A549 (cell line): ENCODE data around the gene TRIM47. TPM values are rescaled to one million over a fixed set of nuclear protein-coding genes. Genes with fewer than 3 reads are reported as not detected.

Source experiments
- ATAC-seq, 2 experiments: fragments of 200-7000 bp in 1 of 2; fragments of >200 bp in 1 of 2; cut with Nextera tagmentation in 1 of 2; cut with Tn5 transposase in 1 of 2; 3 replicates each; pipeline versions ENCODE4 v1.8.0 to v1.9.1; 2018 to 2020; ENCODE audit warnings: mild to moderate bottlenecking in 1 of 2, moderate library complexity in 1 of 2
- CTCF ChIA-PET: fragments of 300-600 bp; sonication (Branson Sonifier 250); formaldehyde crosslinking; extraction: SDS; loops from one replicate; lab custom pipeline; 2021; ENCODE audit warnings: antibody characterized with exemption, inconsistent platforms; lab: Yijun Ruan, JAX
- POLR2A ChIA-PET: fragments of 350-600 bp; formaldehyde crosslinking; extraction: SDS; loops from one replicate; lab custom pipeline; 2021; ENCODE audit warnings: antibody characterized with exemption, inconsistent platforms; lab: Yijun Ruan, JAX
- DNase-seq, 2 experiments: peaks; one replicate each; pipeline versions ENCODE4 v3.0.0 to v3.0.0-alpha.2; 2011 to 2016; ENCODE audit warnings: low read depth in 1 of 2, low spot score in 1 of 2
- FAIRE-seq: peaks from 2 replicates; lab custom pipeline; 2011; peaks lifted over from hg19 to GRCh38; lab: Jason Lieb, UNC
- H3K27ac ChIP-seq, 2 experiments: fragments of >200 bp; sonication (Bioruptor Twin); formaldehyde crosslinking; 3 replicates each; pipeline ENCODE4 v1.5.1; 2016 to 2017
- H3K4me1 ChIP-seq: fragments of >200 bp; sonication (Bioruptor Twin); formaldehyde crosslinking; 3 replicates; pipeline ENCODE4 v1.6.1; 2016
- H3K4me2 ChIP-seq: fragments of >200 bp; sonication (Bioruptor Twin); formaldehyde crosslinking; 3 replicates; pipeline ENCODE4 v1.6.1; 2016
- H3K4me3 ChIP-seq: fragments of >200 bp; sonication (Bioruptor Twin); formaldehyde crosslinking; 3 replicates; pipeline ENCODE4 v1.5.1; 2016
- H3K9me3 ChIP-seq: fragments of >200 bp; sonication (Bioruptor Twin); formaldehyde crosslinking; 3 replicates; pipeline ENCODE4 v1.6.1; 2016
- ATOH8 ChIP-seq: fragments of 250-450 bp; sonication (Bioruptor Pico); IDR thresholded peaks from 2 replicates; pipeline ENCODE4 v1.5.0; 2020; ENCODE audit warnings: low read depth, mild to moderate bottlenecking, moderate library complexity
- BCL3 ChIP-seq: fragments of >200 bp; sonication (Bioruptor Twin); formaldehyde crosslinking; IDR thresholded peaks from 3 replicates; pipeline ENCODE4 v1.6.1; 2016
- BHLHE40 ChIP-seq: IDR thresholded peaks from 2 replicates; pipeline ENCODE4 v1.6.1; 2012; ENCODE audit warnings: low read depth, low read length, inconsistent platforms
- CBX2 ChIP-seq: fragments of 200-600 bp; sonication (generic); IDR thresholded peaks from 2 replicates; pipeline ENCODE4 v1.6.1; 2016; ENCODE audit warnings: low read depth, mild to moderate bottlenecking, borderline replicate concordance
- CTCF ChIP-seq: fragments of >200 bp; sonication (Bioruptor Twin); formaldehyde crosslinking; IDR thresholded peaks from 3 replicates; pipeline ENCODE4 v1.5.1; 2016
- E2F6 ChIP-seq: IDR thresholded peaks from 2 replicates; pipeline ENCODE4 v1.6.1; 2012; ENCODE audit warnings: low read depth, borderline replicate concordance
- EHMT2 ChIP-seq: fragments of 200-600 bp; sonication (generic); IDR thresholded peaks from 2 replicates; pipeline ENCODE4 v1.6.1; 2016; ENCODE audit warnings: antibody characterized with exemption, low read depth, mild to moderate bottlenecking, moderate library complexity
- GATA3 ChIP-seq: IDR thresholded peaks from 2 replicates; pipeline ENCODE4 v1.6.1; 2012; ENCODE audit warnings: borderline replicate concordance
- HES2 ChIP-seq: fragments of >200 bp; sonication (Bioruptor Twin); formaldehyde crosslinking; IDR thresholded peaks from 2 replicates; pipeline ENCODE4 v1.6.1; 2016
- MAFK ChIP-seq: fragments of 450-650 bp; IDR thresholded peaks from 2 replicates; pipeline ENCODE4 v1.6.1; 2014; ENCODE audit not compliant: partially characterized antibody
- MAZ ChIP-seq: fragments of 150-350 bp; IDR thresholded peaks from 2 replicates; pipeline ENCODE4 v1.6.1; 2014; ENCODE audit warnings: antibody characterized with exemption, low read depth, low read length, borderline replicate concordance
- MYC ChIP-seq: IDR thresholded peaks from 2 replicates; pipeline ENCODE4 v1.6.1; 2012; ENCODE audit warnings: mild to moderate bottlenecking, inconsistent platforms, low read length, improper control_type of control experiment, borderline replicate concordance
- NPAS2 ChIP-seq: fragments of 250-450 bp; sonication (Bioruptor Pico); IDR thresholded peaks from 2 replicates; pipeline ENCODE4 v1.8.0; 2022; ENCODE audit warnings: mild to moderate bottlenecking, moderate library complexity, borderline replicate concordance
- PHF8 ChIP-seq: fragments of 200-600 bp; sonication (generic); IDR thresholded peaks from 2 replicates; pipeline ENCODE4 v1.6.1; 2016; ENCODE audit warnings: low read depth, mild to moderate bottlenecking, antibody characterized with exemption, moderate library complexity, borderline replicate concordance
- POLR2A ChIP-seq: IDR thresholded peaks from 2 replicates; pipeline ENCODE4 v1.6.1; 2012; ENCODE audit warnings: mild to moderate bottlenecking, low read length
- POLR2AphosphoS2 ChIP-seq: conservative IDR thresholded peaks from 2 replicates; pipeline ENCODE4 v1.6.1; 2012; ENCODE audit warnings: low read length, improper control_type of control experiment, inconsistent platforms
- RAD21 ChIP-seq, 2 experiments: fragments of >200 bp in 1 of 2; sonication (Bioruptor Twin) in 1 of 2; formaldehyde crosslinking in 1 of 2; IDR thresholded peaks in 1 of 2; conservative IDR thresholded peaks in 1 of 2; 2 replicates in 1 of 2; 3 replicates in 1 of 2; pipeline ENCODE4 v1.6.1; 2012 to 2018; ENCODE audit warnings: inconsistent platforms in 1 of 2
- RARB ChIP-seq: fragments of 250-450 bp; sonication (Bioruptor Pico); IDR thresholded peaks from 2 replicates; pipeline ENCODE4 v1.8.0; 2021; ENCODE audit warnings: mild to moderate bottlenecking, moderate library complexity
- RCOR1 ChIP-seq: fragments of 150-350 bp; IDR thresholded peaks from 2 replicates; pipeline ENCODE4 v1.6.1; 2014; ENCODE audit warnings: antibody characterized with exemption, low read length, low read depth
- SREBF2 ChIP-seq: fragments of 450-650 bp; IDR thresholded peaks from 2 replicates; pipeline ENCODE4 v1.6.1; 2014; ENCODE audit warnings: mild to moderate bottlenecking, moderate library complexity
- TFCP2L1 ChIP-seq: fragments of 250-450 bp; sonication (Bioruptor Pico); IDR thresholded peaks from 2 replicates; pipeline ENCODE4 v1.5.0; 2021; ENCODE audit warnings: mild to moderate bottlenecking
- ZC3H11A ChIP-seq: fragments of 450-650 bp; IDR thresholded peaks from 2 replicates; pipeline ENCODE4 v1.6.1; 2014; ENCODE audit warnings: antibody characterized with exemption, mild to moderate bottlenecking
- ZFP36 ChIP-seq: fragments of 450-650 bp; IDR thresholded peaks from 2 replicates; pipeline ENCODE4 v1.6.1; 2014; ENCODE audit warnings: borderline replicate concordance; ENCODE audit not compliant: partially characterized antibody
- ZNF302 ChIP-seq: fragments of 250-450 bp; sonication (Bioruptor Pico); IDR thresholded peaks from 2 replicates; pipeline ENCODE4 v1.9.0; 2021; ENCODE audit warnings: inconsistent platforms, mild to moderate bottlenecking, moderate library complexity
- WGBS: methylation state at CpG from one replicate; pipeline ENCODE4 v1.1.6; 2017; ENCODE audit errors: missing lambda C conversion rate; 5-methylcytosine and 5-hydroxymethylcytosine counted together
- polyA plus RNA-seq, 4 experiments: library from polyadenylated mRNA; depleted of rRNA in 3 of 4; stranded (reverse); fragments of >200 nt; fragmentation: RNase III in 1 of 4; extraction: RNeasy Plus Mini Kit Qiagen cat#74134 plus additional on column Dnase treatment in 1 of 4; gene quantifications; 2 replicates in 3 of 4; 3 replicates in 1 of 4; pipeline ENCODE4 v1.2.3, GENCODE V29; 2011 to 2017

TRIM47 gene
- polyA plus RNA-seq, 2 of the 4 experiments (the other 2 are of a cell fraction): 19.6 to 46.6 TPM

GRCh38 chr17:75843577-75844529, 34.5 kb downstream of the TRIM47 start, which contains the start of gene UNC13D:
UNC13D (minus strand) TSS chr17:75844404; CDS start chr17:75844337, 67 bp downstream.
- H3K4me1 ChIP-seq: peaks cover 43% of the 10 kb centered on the region
- H3K4me3 ChIP-seq: peak within 1 kb of the TSS; percentile 5; the same call in 1 of the 3 replicates
- DNase-seq (no peak), ATAC-seq (peak; percentile 2 to 7; a peak in 2 of 6 replicates), FAIRE-seq (no peak)
- H3K4me2 ChIP-seq: peak within 1 kb of the TSS; percentile 60
- POLR2A ChIA-PET: interaction anchor here (1.0 to 4.4 kb wide), 2 partner anchors 64 kb away, joined by 5 to 23 read pairs; a partner anchor contains a TSS
- WGBS: 72% methylated on average over 29 of the region's 35 CpGs
- H3K9me3 ChIP-seq: no peaks in the 10 kb centered on the region
- CTCF ChIA-PET: interaction anchor here (0.7 to 37.0 kb wide), 12 partner anchors 12 to 157 kb away, joined by 3 to 691 read pairs (median 5); partner anchors contain the start of genes CDK3, GALK1, TRIM47 and WBP2
- TF ChIP-seq CBX2 (no peak), RCOR1 (no peak), POLR2AphosphoS2 (no peak), PHF8 (no peak), RARB (CRISPR knock-in tag) (no peak), MYC (no peak), ZNF302 (CRISPR knock-in tag) (no peak), NPAS2 (CRISPR knock-in tag) (no peak)
- H3K27ac ChIP-seq: peak within 1 kb of the TSS; percentile 79 to 89

GRCh38 chr17:75842963-75843576, 35.3 kb downstream of the TRIM47 start:
- FAIRE-seq (no peak), ATAC-seq (no peak), DNase-seq (no peak)
- ChIA-PET POLR2A (interaction anchor here (1.0 kb wide), 1 partner anchor 63 kb away, joined by 5 read pairs; no protein-coding TSS in a partner anchor), CTCF (interaction anchor here (6.2 to 37.0 kb wide), 2 partner anchors 13 to 16 kb away, joined by 64 to 691 read pairs; partner anchors contain the start of gene WBP2)
- Histone ChIP-seq H3K4me1 (peaks cover 40% of the 10 kb centered on the region), H3K9me3 (no peaks in the 10 kb centered on the region), H3K4me2 (no peak overlapping the region), H3K27ac (peak overlapping the region; percentile 79 to 89; a peak in 3 of 6 replicates), H3K4me3 (no peak overlapping the region)
- WGBS: 88% methylated on average over 18 of the region's 22 CpGs
- TF ChIP-seq MAZ (no peak), MYC (no peak), POLR2A (no peak), HES2 (no peak), TFCP2L1 (CRISPR knock-in tag) (no peak), E2F6 (no peak)

- Histone ChIP-seq H3K27ac (peak overlapping the region in 1 of 2 experiments; percentile 89; a peak in 1 of 6 replicates), H3K4me2 (no peak overlapping the region), H3K9me3 (no peaks in the 10 kb centered on the region), H3K4me1 (peaks cover 37% of the 10 kb centered on the region), H3K4me3 (no peak overlapping the region)
- no peak for FAIRE-seq
- DNase-seq: no peak
- WGBS: 84% methylated on average over 17 of the region's 18 CpGs
- no peak for ATAC-seq
- CTCF ChIA-PET: interaction anchor here (6.2 to 37.0 kb wide), 2 partner anchors 14 to 15 kb away, joined by 64 to 691 read pairs; partner anchors contain the start of gene WBP2
- POLR2A ChIA-PET: no interaction called here
- TF ChIP-seq MAFK (no peak), ZC3H11A (no peak), GATA3 (no peak), TFCP2L1 (CRISPR knock-in tag) (no peak), SREBF2 (no peak), RARB (CRISPR knock-in tag) (no peak), POLR2AphosphoS2 (no peak), BHLHE40 (no peak), EHMT2 (no peak), BCL3 (no peak), RAD21 (conservative IDR thresholded peaks at IDR 0.05 in 1 of 2, IDR thresholded peaks at IDR 0.05 in 1 of 2) (no peak), ATOH8 (no peak), ZFP36 (no peak), E2F6 (no peak), CTCF (no peak), POLR2A (no peak)
Measured at GRCh38 chr17:75842411-75842810, 36.0 kb downstream of the TRIM47 start.
